GM12891 (cell line): ENCODE measurements around the gene GHRHR.

ENCODE experiments used
- PAX5 ChIP-seq: IDR thresholded peaks from 2 replicates; pipeline ENCODE4 v1.6.1; 2011; ENCODE audit warnings: low read length, moderate library complexity, mild to moderate bottlenecking; ENCODE audit not compliant: insufficient read depth, severe bottlenecking
- POLR2A ChIP-seq: IDR thresholded peaks from 2 replicates; pipeline ENCODE4 v1.6.1; 2011; ENCODE audit warnings: low read depth, low read length, control low read depth
- POLR2AphosphoS5 ChIP-seq: IDR thresholded peaks from 2 replicates; pipeline ENCODE4 v1.6.1; 2011; ENCODE audit warnings: low read depth, low read length, control low read depth
- SPI1 ChIP-seq: IDR thresholded peaks from 2 replicates; pipeline ENCODE4 v1.6.1; 2011; ENCODE audit warnings: low read depth, low read length, control low read depth
- TAF1 ChIP-seq: IDR thresholded peaks from 2 replicates; pipeline ENCODE4 v1.6.1; 2011; ENCODE audit warnings: low read depth, low read length, control low read depth

DNA sequence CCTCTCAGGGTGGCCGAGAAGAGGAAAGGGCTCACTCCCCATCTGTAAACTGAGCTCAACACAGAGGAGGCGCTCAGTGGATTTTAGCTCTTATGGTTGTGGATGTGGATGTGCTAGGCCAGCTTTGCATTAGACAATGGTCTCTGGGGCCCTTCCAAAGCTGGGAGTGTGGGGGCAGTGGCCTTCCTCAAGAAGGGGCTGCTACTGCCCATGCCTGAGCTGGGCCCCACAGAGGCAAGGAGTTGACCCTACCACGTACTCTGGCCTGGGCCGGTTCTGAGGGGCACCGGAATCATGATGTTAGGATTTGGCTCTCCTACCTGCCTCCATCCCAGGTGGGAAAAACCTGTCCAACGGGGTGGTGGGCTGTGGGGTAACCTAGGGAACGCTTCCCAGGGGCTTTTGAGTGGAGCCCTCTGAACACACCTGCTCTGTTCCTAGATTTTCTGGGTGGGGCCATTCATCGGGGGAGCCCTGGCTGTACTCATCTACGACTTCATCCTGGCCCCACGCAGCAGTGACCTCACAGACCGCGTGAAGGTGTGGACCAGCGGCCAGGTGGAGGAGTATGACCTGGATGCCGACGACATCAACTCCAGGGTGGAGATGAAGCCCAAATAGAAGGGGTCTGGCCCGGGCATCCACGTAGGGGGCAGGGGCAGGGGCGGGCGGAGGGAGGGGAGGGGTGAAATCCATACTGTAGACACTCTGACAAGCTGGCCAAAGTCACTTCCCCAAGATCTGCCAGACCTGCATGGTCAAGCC, 40.6 kb upstream of the GHRHR start:
- TF ChIP-seq POLR2A, result no peak
- no peak for TF ChIP-seq POLR2AphosphoS5
- no peak for TF ChIP-seq PAX5
- TF ChIP-seq SPI1, result no peak
- TF ChIP-seq TAF1, result no peak
